ENCODE data around the gene MUC13. TPM values are rescaled to one million over a fixed set of nuclear protein-coding genes. Genes with fewer than 3 reads are reported as not detected.

MUC13 gene
- total RNA-seq, 1 donor from 2014 or later: not detected

GRCh38 chr3:124860599-124860998, 74.0 kb downstream of the MUC13 start:
- TF ChIP-seq CTCF (IDR thresholded peaks at IDR 0.05): no peak
- peak overlapping the region; percentile 93 for H3K27ac Mint-ChIP-seq (ENCODE audit: unreplicated experiment)
- H3K4me3 Mint-ChIP-seq (ENCODE audit: unreplicated experiment): peak overlapping the region; percentile 43
- DNase-seq (ENCODE audit: low spot score): no peak
- no peaks in the 10 kb centered on the region for H3K27me3 Mint-ChIP-seq (ENCODE audit: low read depth)
- peaks cover 2% of the 10 kb centered on the region for H3K9me3 Mint-ChIP-seq (ENCODE audit: low read depth)
- peaks cover 16% of the 10 kb centered on the region for H3K36me3 Mint-ChIP-seq (ENCODE audit: low read depth)
- H3K4me1 Mint-ChIP-seq (ENCODE audit: low read depth): peaks cover 70% of the 10 kb centered on the region

- Mint-ChIP-seq H3K9me3 (ENCODE audit: low read depth) (peaks cover 7% of the 10 kb centered on the region), H3K27ac (ENCODE audit: unreplicated experiment) (peak overlapping the region; percentile 92), H3K36me3 (ENCODE audit: low read depth) (peaks cover 24% of the 10 kb centered on the region), H3K4me3 (ENCODE audit: unreplicated experiment) (peak overlapping the region; percentile 0), H3K27me3 (ENCODE audit: low read depth) (no peaks in the 10 kb centered on the region), H3K4me1 (ENCODE audit: low read depth) (peaks cover 77% of the 10 kb centered on the region)
- DNase-seq (ENCODE audit: low spot score): no peak
- TF ChIP-seq CTCF (IDR thresholded peaks at IDR 0.05): no peak
These were observed 75.5 kb downstream of the MUC13 start for GRCh38 chr3:124859025-124859424.

- peak overlapping the region; percentile 92 for H3K27ac Mint-ChIP-seq (ENCODE audit: unreplicated experiment)
- H3K9me3 Mint-ChIP-seq (ENCODE audit: low read depth): peaks cover 8% of the 10 kb centered on the region
- TF ChIP-seq CTCF (IDR thresholded peaks at IDR 0.05): no peak
- H3K27me3 Mint-ChIP-seq (ENCODE audit: low read depth): no peaks in the 10 kb centered on the region
- peaks cover 81% of the 10 kb centered on the region for H3K4me1 Mint-ChIP-seq (ENCODE audit: low read depth)
- H3K36me3 Mint-ChIP-seq (ENCODE audit: low read depth): peaks cover 26% of the 10 kb centered on the region
- no peak for DNase-seq (ENCODE audit: low spot score)
- H3K4me3 Mint-ChIP-seq (ENCODE audit: unreplicated experiment): no peak overlapping the region
These were observed 76.3 kb downstream of the MUC13 start for GRCh38 chr3:124858275-124858674.

GRCh38 chr3:124856677-124857076, 77.9 kb downstream of the MUC13 start:
- peaks cover 8% of the 10 kb centered on the region for H3K9me3 Mint-ChIP-seq (ENCODE audit: low read depth)
- no peak for TF ChIP-seq CTCF (IDR thresholded peaks at IDR 0.05)
- DNase-seq (ENCODE audit: low spot score): no peak
- peaks cover 26% of the 10 kb centered on the region for H3K36me3 Mint-ChIP-seq (ENCODE audit: low read depth)
- H3K27me3 Mint-ChIP-seq (ENCODE audit: low read depth): no peaks in the 10 kb centered on the region
- peaks cover 83% of the 10 kb centered on the region for H3K4me1 Mint-ChIP-seq (ENCODE audit: low read depth)
- no peak overlapping the region for H3K4me3 Mint-ChIP-seq (ENCODE audit: unreplicated experiment)
- peak overlapping the region; percentile 49 for H3K27ac Mint-ChIP-seq (ENCODE audit: unreplicated experiment)

Other genes starting within 250 kb of the MUC13 start
- gene UMPS, start 204.3 kb downstream of the MUC13 start, total RNA-seq: 16.6 to 24.0 TPM (median 19.4 TPM) in 3 replicates
- gene ITGB5, start 47.4 kb downstream of the MUC13 start, total RNA-seq: 498 to 625 TPM (median 501 TPM) in 3 replicates
- gene HEG1, start 121.2 kb upstream of the MUC13 start, total RNA-seq: 69.6 to 107 TPM (median 70.4 TPM) in 3 replicates